GM19328 (cell line): Measurements from ENCODE around the gene GLUL.
"Not testable (repeated sequence)": the region's sequence is repeated elsewhere in the genome, so short reads cannot be mapped to it uniquely, and the experiment has no call there.

Experiments used
- ATAC-seq: cut with Tn5 transposase; IDR thresholded peaks from one replicate; pipeline ENCODE4 v1.9.1; 2021; ENCODE audit warnings: mild to moderate bottlenecking, moderate library complexity; ENCODE audit not compliant: unreplicated experiment

The GLUL gene

DNA sequence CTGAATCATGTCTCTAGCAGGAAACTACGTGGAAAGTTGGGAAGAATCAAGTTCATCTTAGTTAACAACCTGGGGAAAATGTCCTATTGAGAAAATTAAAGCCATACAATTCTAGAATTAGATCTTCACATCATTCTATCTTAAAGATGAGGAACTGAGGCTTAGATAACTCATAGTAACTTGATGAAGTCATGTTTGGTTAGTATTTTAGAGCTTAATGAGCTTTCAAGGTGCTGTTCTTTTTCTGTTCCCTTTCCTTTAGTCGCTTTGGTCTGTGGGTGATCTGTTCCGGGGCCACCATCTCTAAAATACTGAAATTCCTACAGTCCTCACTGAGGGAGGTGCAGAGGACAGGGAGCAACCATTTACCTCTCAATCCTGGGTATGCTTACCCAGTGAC lies 4.3 kb upstream of the GLUL start:
- no peak for ATAC-seq

- ATAC-seq, result no peak
Observed at GRCh38 chr1:182394055-182394775, 2.6 kb upstream of the GLUL start.

DNA sequence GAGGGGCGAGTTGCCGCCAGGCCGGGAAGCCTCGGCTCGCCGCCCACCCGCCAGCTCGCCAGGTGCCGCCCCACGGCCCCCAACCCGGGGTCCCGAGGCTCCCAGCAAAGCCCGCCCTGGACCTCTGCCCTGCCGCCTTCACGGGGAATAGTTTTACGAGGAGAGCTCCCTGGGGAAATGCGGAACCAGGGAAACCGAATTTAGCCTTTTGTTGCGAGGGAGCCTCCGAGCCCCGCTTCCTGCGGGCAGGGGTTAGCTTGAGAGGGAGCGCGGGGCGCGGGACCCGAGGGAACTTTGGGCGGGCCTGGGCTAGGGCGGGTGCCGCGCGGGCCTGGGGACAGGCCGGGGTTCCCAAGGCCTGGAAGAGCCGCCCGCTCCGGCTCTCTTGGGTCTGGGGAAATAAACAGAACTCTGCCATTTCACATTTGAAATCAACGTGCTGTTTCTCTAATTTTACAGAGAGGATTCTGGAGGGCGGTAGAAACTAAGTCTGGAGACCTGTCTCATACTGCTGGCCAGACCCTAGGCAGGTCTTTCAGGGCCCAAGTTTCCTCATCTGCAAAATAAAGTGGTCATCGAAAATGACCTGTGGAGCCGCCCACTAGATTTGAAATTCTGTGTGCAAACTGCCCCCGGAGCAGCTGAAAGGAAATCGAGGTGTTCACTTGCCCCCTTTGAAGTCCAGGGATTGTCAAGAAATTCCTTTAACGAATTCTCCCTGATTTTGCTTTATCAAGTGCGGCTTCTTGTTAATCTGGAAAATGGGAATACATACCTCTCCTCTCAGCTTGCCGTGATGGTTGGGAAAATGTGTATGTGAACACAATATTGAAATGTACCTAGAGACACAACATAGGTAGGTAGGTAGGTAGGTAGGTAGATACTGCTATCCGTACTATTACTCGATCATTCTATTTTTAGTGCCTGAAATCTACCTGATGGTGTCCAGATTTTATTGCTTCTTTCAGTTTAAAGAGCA lies 749 bp upstream of the GLUL start:
- peak; percentile 16 for ATAC-seq

GRCh38 chr1:182391028-182391361 lies 595 bp downstream of the GLUL start:
- no peak for ATAC-seq

DNA sequence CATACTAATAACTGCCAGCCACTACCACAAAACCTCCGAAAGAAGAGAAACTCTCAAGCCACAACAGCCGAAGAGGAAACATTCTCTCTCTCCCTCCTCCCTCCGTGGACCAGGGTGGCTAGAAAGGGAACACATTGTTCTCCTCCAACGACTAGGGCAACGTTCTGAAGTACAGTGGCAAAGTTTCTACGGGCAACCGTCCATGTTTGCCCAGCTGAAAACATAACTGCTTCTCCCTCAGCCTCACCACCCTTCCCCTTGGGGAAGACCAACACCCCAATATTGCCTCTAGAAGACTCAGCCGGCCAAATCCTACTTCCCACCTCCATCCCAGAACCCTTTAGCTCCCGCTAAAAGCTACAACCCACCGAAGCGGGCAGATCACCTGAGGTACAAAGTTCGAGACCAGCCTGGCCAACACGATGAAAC lies 2.0 kb downstream of the GLUL start:
- ATAC-seq, result no peak

- no peak for ATAC-seq
Observed at GRCh38 chr1:182388392-182389134, 3.0 kb downstream of the GLUL start.

- no peak for ATAC-seq
Observed at GRCh38 chr1:182387566-182387965, 4.0 kb downstream of the GLUL start.

DNA sequence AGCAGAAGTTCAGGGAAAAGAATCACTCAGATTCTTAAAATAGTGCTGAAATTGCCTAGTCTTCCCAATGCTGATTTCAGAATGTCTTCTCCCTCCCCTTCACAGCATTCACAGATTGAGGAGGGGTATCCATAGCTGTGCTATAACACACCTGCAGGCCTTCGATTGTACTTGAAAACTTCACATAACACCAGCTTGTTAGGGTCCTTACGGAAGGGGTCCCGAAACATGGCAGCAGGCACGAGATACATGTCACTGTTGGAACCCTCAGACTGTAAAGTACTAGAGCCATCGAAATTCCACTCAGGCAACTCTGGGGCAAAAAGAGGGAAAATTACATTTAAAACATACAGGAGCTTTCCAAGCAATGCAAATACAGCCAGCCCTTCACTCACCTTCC lies 4.6 kb downstream of the GLUL start:
- ATAC-seq, result no peak

GRCh38 chr1:182385885-182386853 lies 5.4 kb downstream of the GLUL start:
- no peak for ATAC-seq

DNA sequence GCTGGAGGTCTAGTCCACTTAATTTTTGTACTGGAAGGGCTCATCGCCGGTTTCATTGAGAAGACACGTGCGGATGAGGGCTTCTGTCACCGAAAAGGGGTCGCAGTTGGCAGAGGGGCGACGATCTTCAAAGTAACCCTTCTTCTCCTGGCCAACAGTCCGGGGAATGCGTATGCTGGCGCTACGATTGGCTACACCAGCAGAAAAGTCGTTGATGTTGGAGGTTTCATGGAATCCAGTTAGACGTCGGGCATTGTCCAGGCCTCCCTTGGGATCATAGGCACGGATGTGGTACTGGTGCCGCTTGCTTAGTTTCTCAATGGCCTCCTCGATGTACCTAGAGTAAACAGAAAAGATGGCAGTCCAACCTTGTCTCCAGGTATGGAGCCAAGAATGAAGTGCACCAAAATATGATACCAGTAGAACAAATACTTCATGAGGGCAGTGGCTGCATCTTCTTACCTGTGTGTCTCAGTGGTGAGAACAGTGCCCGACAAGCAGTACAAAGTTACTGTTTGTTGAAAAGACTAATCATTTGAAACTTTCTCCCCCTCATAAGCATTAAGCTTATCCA lies 7.1 kb downstream of the GLUL start:
- no peak for ATAC-seq

DNA sequence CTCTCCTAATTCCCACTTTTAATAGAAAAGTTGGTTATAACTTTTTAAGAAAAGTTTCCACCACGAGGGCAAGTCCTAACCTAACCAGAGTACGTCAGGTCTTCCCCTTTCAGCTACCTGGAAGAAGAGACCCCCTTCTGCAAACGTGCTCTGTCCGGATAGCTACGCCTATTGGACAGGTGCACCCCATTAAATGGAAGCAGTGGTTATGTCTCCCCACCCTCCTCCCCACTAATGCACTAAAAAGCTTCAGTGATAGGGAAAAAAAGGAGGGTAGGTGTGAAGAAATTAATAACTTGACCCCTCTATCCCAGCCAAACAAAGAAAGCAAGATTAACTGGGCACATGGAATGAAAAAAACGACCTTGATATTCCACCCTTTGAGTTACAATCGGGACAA lies 7.7 kb downstream of the GLUL start:
- no peak for ATAC-seq

- no peak for ATAC-seq
Observed at GRCh38 chr1:182383037-182383661, 8.4 kb downstream of the GLUL start.

GRCh38 chr1:182381962-182382819 lies 9.4 kb downstream of the GLUL start:
- ATAC-seq, result no peak

DNA sequence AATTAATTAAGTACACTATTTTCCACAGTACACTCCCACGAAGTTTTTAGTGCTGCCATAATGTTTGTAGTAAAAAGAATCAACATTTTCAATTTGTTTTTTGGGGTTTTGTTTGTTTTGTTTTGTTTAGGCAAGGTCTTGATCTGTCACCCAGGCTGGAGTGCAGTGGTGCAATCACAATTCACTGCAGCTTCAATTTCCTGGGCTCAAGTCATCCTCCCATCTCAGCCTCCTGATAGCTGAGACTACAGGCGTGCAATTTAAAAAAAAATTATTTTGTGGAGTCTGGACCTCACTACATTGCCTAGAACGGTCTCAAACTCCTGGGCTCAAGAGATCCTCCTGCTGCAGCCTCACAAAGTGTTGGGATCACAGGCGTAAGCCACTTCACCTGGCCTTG lies 11.4 kb downstream of the GLUL start:
- no peak for ATAC-seq

- not testable (repeated sequence) for ATAC-seq
Observed at GRCh38 chr1:182379781-182380180, 11.8 kb downstream of the GLUL start.

DNA sequence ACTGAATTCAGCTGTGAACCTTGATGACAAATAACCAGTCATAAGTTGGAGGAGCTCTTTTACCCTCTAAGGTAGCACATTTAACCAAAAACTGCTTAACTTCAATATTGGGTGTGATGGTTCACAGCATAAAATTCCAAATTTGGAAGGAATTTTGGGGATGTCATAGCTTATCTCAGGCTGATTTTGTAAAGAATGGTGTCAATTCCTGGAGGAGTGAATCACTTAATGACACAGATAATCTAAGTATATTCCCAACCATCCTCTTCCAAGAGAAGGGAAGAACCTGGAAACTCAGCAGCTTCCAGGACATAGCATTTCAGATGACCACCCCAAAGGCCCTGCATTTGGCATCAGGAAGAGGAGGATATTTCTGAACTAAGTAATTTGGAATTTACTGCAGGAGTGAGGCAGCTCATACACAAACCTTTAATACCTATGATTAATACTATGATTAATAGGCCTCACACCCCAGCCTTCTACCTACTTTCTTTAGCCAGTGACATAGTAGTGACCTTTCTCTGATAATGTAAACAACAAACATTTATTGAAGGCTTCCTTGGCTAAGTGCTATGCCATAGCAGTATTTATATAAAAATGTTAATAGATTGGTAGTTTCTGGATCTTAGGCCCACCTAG lies 14.5 kb downstream of the GLUL start:
- no peak for ATAC-seq

- ATAC-seq, result no peak
Observed at GRCh38 chr1:182374101-182374834, 17.3 kb downstream of the GLUL start.
